ENCODE measurements around the gene MARF1. TPM values are rescaled to one million over a fixed set of nuclear protein-coding genes. Genes with fewer than 3 reads are reported as not detected.
"Not testable (repeated sequence)": the region's sequence is repeated elsewhere in the genome, so short reads cannot be mapped to it uniquely, and the experiment has no call there.

Gene MARF1
- total RNA-seq, 2 donors from 2014 or later, result 28.0 to 33.2 TPM

GRCh38 chr16:15553313-15554088 lies 89.5 kb downstream of the MARF1 start:
- Histone ChIP-seq H3K27ac (no peak overlapping the region), H3K4me3 (no peak overlapping the region), H3K36me3 (replicated peaks in 1 of 2; ENCODE audit: insufficient read depth in 1 of 2, low read depth in 2 of 2) (no peaks in the 10 kb centered on the region), H3K27me3 (no peaks in the 10 kb centered on the region), H3K9me3 (no peaks in the 10 kb centered on the region), H3K4me1 (no peaks in the 10 kb centered on the region)
- 85 to 88% methylated on average over 10 of the region's 10 CpGs for WGBS, 2 donors
- TF ChIP-seq POLR2A (IDR thresholded peaks at IDR 0.05) (no peak), CTCF (IDR thresholded peaks at IDR 0.05) (no peak)
- DNase-seq (no peak), ATAC-seq (no peak)
- intact Hi-C loops (cut with DNase I), result no loop called here

GRCh38 chr16:15552507-15552906 lies 90.4 kb downstream of the MARF1 start:
- Histone ChIP-seq H3K27ac (no peak overlapping the region), H3K36me3 (replicated peaks in 1 of 2; ENCODE audit: insufficient read depth in 1 of 2, low read depth in 2 of 2) (no peaks in the 10 kb centered on the region), H3K4me3 (no peak overlapping the region), H3K9me3 (no peaks in the 10 kb centered on the region), H3K27me3 (no peaks in the 10 kb centered on the region), H3K4me1 (no peaks in the 10 kb centered on the region)
- no peak for ATAC-seq
- no peak for DNase-seq
- WGBS, 2 donors, result 75 to 79% methylated on average over 6 of the region's 6 CpGs
- intact Hi-C loops (cut with DNase I), result no loop called here
- TF ChIP-seq CTCF (IDR thresholded peaks at IDR 0.05) (no peak), POLR2A (IDR thresholded peaks at IDR 0.05) (no peak)

- 78 to 83% methylated on average over 3 of the region's 3 CpGs for WGBS, 2 donors
- no peak overlapping the region for H3K4me3 ChIP-seq
- no peak for ATAC-seq
- TF ChIP-seq POLR2A (IDR thresholded peaks at IDR 0.05), result no peak
- no peak for TF ChIP-seq CTCF (IDR thresholded peaks at IDR 0.05)
- peaks cover 11% of the 10 kb centered on the region for H3K4me1 ChIP-seq
- no peak overlapping the region for H3K27ac ChIP-seq
- no peak for DNase-seq
- intact Hi-C loops (cut with DNase I), result loop anchor here (5.0 to 10.0 kb wide), 2 partner anchors 64 to 111 kb away; no protein-coding TSS in a partner anchor
- no peaks in the 10 kb centered on the region for H3K36me3 ChIP-seq (replicated peaks in 1 of 2; ENCODE audit: insufficient read depth in 1 of 2, low read depth in 2 of 2)
- no peaks in the 10 kb centered on the region for H3K27me3 ChIP-seq
- no peaks in the 10 kb centered on the region for H3K9me3 ChIP-seq
These were observed 94.5 kb downstream of the MARF1 start for GRCh38 chr16:15548482-15548891.

- no peaks in the 10 kb centered on the region for H3K27me3 ChIP-seq
- intact Hi-C loops (cut with DNase I), result loop anchor here (5.0 to 10.0 kb wide), 2 partner anchors 63 to 110 kb away; no protein-coding TSS in a partner anchor
- peaks cover 11% of the 10 kb centered on the region for H3K4me1 ChIP-seq
- no peak for DNase-seq
- TF ChIP-seq CTCF (IDR thresholded peaks at IDR 0.05), result no peak
- TF ChIP-seq POLR2A (IDR thresholded peaks at IDR 0.05), result no peak
- H3K4me3 ChIP-seq, result no peak overlapping the region
- H3K9me3 ChIP-seq, result no peaks in the 10 kb centered on the region
- no peak overlapping the region for H3K27ac ChIP-seq
- 91 to 94% methylated on average over 3 to 6 of the region's 6 CpGs for whole genome bisulfite sequencing, 2 donors
- H3K36me3 ChIP-seq (replicated peaks in 1 of 2; ENCODE audit: insufficient read depth in 1 of 2, low read depth in 2 of 2), result no peaks in the 10 kb centered on the region
- no peak for ATAC-seq
These were observed 95.2 kb downstream of the MARF1 start for GRCh38 chr16:15547768-15548096.

- peaks cover 11% of the 10 kb centered on the region for H3K4me1 ChIP-seq
- H3K27me3 ChIP-seq; H3K27ac ChIP-seq; H3K9me3 ChIP-seq; ATAC-seq; H3K36me3 ChIP-seq (replicated peaks in 1 of 2; ENCODE audit: insufficient read depth in 1 of 2, low read depth in 2 of 2); DNase-seq; H3K4me3 ChIP-seq: not testable (repeated sequence)
- WGBS, 2 donors, result 96 to 98% methylated on average over 13 of the region's 13 CpGs
- intact Hi-C loops (cut with DNase I), result loop anchor here (5.0 to 10.0 kb wide), 2 partner anchors 62 to 110 kb away; no protein-coding TSS in a partner anchor
These were observed 95.7 kb downstream of the MARF1 start for GRCh38 chr16:15547072-15547767.
